NT2/D1 (cell line): ENCODE data around the gene SLC2A6.

ENCODE experiments used
- SUZ12 ChIP-seq: IDR thresholded peaks from 2 replicates; pipeline ENCODE4 v1.6.1; 2011; ENCODE audit not compliant: insufficient read length, insufficient read depth; ENCODE audit errors: extremely low read depth
- YY1 ChIP-seq: IDR thresholded peaks from 2 replicates; pipeline ENCODE4 v1.6.1; 2011; ENCODE audit not compliant: insufficient read length, insufficient read depth

GRCh38 chr9:133464638-133465037 is 14.3 kb downstream of the SLC2A6 start:
- TF ChIP-seq SUZ12 (no peak), YY1 (no peak)
